SK-MEL-5 (cell line): ENCODE measurements around the gene C1orf232. TPM values are rescaled to one million over a fixed set of nuclear protein-coding genes. Genes with fewer than 3 reads are reported as not detected.
A peak's percentile ranks its signal among the peaks of the same experiment; 100 is the strongest.

Experiments used
- DNase-seq: peaks from one replicate; pipeline ENCODE4 v3.0.0-alpha.2; 2016; ENCODE audit warnings: low read depth, low spot score
- in situ Hi-C: cut with HindIII; loops from 2 replicates; pipeline ENCODE4 v1.10.0; 2016; ENCODE audit warnings: low sequenced_read_pairs, high pct_unique_total_duplicates, low pct_unique_long_range_greater_than_20kb
- total RNA-seq: library from RNA; depleted of rRNA; stranded (reverse); fragments of >200 nt; shearing (Covaris generic); gene quantifications from 2 replicates; pipeline ENCODE4 v1.2.3, GENCODE V29; 2014

The C1orf232 gene
- total RNA-seq, 1 experiment from 2014 or later = not detected

DNA sequence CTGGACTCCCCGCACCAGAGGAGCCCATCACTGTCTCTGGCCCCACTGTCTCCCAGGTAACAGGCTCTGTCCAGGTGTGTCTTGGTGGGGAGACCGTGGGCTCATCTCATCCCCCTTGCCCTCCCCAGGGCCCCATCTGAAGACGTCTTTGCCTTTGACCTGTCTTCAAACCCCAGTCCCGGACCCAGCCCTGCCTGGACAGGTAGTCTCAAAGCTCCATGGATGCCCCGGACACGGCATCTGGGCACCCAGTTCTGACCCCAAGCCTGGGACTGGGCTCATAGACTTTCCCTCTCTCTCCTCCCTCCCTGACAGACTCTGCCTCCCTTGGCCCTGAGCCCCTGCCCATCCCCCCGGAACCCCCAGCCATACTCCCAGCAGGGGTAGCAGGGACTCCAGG lies 15.3 kb upstream of the C1orf232 start:
- in situ Hi-C loops = no loop called here
- DNase-seq = no peak

DNA sequence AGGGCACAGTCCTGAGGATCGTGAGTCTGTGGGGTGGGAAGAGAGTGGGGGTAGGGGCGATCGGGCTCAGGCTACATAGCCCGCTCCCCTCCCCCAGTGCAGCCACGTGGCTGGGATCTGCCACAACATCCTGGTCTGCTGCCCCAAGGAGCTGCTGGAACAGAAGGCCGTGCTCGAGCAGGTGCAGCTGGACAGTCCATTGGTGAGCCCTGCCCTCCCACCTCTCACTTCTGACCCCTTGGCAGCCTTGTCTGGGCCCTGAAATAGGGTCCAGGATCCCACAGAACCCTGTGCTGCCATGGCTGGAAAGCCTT lies 13.6 kb upstream of the C1orf232 start:
- no peak for DNase-seq
- in situ Hi-C loops = no loop called here

DNA sequence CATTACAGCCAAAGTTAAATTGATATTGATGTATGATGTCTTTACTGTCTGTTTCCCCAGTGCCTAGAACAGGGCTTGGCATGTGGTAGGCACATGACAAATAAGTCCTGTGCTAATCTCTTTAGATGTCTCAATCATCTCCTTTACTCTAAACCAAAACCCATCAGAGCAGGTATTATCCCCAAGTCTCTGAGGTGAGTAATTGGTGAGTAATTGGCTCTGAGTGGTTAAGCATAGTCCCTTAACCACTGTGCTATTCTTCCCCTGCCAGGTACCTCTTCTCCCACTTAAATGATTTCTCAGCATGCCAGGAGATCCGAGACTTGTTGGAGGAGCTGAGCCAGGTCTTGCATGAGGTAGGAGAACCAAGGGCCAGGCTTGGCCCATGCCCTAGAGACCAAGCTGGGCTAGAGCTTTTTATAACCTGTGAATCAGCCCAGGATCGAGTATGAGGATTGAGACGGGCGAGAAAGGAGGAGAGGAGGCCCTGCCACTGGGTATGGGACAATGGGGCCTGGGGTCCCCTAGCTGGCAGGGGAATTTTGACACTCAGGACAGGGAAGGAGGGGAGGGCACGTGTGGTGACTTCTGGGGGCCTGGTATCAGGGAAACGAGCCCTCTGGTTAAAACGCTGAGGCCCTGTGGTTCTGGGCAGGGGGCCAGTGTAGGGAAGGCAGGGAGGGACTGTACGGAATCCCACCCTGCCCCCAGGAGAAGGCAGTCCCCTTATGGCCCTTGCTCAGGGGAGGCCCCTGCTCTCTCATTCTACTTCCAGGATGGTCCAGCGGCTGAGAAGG lies 13.0 kb upstream of the C1orf232 start:
- in situ Hi-C loops = no loop called here
- no peak for DNase-seq

DNA sequence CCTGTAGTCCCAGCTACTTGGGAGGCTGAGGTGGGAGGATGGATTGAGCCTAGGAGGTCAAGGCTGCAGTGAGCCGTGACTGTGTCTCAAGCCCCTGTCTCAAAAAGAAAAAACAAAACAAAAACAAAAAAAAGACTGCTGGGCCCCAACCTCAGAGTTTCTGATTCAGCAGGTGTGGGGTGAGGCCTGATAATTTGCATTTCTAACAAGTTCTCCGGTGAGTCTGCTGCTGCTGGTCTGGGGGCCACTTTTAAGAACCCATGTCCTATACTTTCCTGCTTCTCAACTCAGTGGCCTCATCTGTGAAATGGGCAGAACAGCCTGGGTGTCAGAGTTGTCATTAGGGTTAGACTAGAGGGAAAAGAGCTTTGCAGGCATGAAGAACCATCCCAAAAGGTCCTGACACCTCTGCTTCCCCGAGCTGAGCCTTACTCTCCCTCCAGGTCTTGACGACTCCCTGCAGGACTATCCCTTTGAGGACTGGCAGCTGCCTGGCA lies 11.3 kb upstream of the C1orf232 start:
- DNase-seq = no peak
- in situ Hi-C loops = no loop called here

DNA sequence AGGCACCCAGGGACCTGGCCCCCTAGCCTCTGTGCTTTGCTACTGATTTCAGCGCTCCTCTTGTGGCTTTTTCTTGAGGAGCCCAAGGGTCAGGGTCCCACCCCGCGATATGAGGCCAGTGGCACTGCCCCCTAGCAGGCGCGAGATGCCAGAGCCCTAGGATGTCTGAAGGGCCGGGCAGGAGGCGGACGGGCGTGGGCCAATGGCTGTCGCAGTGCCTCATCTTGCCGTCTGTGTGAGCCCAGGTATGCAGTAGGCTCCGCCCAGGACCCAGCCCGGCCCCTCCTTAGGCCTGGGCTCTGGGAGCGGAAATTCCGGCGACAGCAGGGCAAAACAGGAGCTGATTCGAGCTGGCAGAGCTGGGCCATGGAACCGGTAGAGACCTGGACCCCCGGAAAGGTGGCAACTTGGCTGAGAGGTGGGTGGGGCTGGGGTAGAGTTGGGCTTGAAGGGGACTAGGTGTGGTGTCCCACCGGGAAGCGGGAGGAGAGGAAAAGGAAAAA lies 8.5 kb upstream of the C1orf232 start, which contains the start of gene CNKSR1:
Gene CNKSR1 (plus strand): TSS at position 310 of the 503 bp plus-strand sequence. CDS start 57 bp downstream, at position 367.
- DNase-seq = no peak
- in situ Hi-C loops = no loop called here

DNA sequence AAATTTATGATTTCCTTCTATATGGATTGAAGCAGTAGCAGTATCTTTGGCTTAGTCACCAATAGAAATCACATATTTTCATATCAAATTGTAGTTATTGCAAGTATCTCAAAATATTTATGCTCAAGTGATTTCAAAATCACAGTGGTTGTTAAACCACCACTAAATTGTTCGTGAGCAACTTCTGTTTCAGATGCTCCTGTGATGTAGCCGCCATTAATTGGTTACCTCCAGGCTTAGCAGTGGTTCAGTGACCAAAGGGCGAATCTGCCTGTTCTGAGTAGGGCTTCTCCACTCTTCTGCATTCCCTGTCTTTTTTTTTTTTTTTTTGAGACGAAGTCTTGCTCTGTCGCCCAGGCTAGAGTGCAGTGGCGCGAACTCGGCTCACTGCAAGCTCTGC lies 6.6 kb upstream of the C1orf232 start:
- in situ Hi-C loops = no loop called here
- DNase-seq = no peak

DNA sequence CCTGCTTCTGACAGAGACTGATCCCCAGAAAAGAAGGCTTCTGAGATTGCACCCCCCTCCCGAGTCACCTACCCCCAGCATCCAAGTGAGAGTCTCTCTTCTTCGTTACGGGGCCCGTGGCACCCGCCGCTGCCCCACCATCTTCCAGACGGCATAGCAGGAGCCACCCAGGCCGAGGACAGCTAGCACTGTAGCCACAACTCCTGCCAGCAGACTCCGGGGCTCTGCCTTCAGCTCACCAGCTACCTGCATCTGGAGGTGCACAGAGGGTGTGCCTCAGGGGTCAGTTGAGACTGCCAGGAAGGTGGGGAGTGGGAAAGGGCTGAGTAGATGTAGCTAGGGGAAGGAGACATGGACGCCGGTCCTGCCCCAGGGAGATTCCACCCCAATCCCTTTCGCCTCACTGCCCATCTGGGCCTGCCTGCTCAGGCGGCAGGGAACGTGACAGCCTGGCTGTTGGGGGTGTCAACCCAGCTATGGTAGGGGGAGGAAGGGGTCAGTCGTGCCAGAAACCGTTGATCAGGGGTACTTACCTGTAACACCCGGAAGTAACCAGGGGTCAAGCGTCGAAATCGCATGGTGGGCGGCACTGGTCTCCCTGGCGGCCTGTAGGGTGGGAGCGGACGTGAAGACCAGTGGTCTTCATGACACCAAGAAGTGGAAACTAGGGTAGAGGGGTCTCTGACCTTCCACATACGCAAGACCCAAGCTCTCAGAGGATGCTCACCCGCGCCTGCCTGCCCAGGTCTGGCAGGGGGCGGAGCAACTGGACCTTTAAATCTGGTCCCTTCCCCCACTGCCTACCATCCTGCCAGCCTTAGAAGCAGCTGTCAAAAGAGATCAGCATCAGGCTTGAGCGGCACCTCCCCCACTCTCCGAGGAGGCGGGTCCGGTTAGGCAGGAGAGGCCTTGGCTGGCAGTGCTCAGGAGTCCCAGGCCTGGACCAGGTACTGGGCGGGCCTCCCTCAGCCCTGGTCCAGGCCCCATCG lies 2.6 kb upstream of the C1orf232 start, which contains the start of gene ZNF593OS:
Gene ZNF593OS (minus strand): TSS at position 749 of the 989 bp plus-strand sequence. CDS start 171 bp downstream, at position 578.
- in situ Hi-C loops = no loop called here
- DNase-seq = no peak

DNA sequence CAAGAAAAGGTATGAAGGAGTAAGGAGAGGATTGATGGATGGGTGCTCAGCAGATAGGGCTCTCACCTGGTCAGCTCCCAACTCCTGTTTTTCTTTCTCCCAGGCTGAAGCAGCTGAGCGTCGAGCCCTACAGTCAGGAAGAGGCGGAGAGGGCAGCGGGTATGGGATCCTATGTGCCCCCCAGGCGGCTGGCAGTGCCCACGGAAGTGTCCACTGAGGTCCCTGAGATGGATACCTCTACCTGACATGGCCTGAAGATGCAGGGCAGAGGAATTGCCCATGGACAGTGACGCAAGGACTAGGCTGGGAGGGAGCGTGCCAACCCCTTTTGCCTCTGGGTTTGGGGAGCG lies 1.7 kb upstream of the C1orf232 start:
- in situ Hi-C loops = no loop called here
- DNase-seq = no peak

DNA sequence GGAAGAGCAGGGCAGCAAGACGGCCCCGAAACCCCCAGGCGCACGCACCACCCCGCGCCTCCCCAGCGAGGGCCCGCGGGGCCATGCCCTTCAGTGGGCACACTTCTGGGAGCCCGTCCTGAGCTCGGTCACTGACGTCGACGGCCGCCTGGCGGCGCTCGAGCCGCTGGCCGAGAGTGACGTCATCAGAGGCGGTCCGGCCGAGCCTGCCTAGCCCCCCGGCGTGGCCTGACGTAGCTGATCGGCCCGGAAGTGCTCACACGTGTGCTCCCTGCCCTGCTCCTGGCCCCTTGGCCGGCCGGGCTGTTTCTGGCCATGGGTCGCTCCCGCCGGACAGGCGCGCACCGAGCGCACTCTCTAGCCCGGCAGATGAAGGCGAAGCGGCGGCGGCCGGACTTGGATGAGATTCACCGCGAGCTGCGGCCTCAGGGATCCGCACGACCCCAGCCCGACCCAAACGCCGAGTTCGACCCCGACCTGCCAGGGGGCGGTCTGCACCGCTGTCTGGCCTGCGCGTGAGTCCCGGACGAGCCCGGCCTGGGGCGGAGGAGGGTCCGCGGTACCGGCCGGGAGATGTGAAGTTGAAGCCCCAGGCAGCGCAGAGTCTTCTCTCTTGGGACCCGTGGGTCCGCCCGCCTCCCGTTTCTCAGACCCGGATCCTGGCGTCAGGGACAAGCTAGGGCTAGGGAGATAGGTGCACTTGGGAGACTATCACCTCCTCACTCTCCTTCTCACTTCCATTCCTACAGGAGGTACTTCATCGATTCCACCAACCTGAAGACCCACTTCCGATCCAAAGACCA lies 1.1 kb upstream of the C1orf232 start, which contains the start of gene ZNF593:
Gene ZNF593 (plus strand): TSS at position 240 of the 803 bp plus-strand sequence. CDS start 76 bp downstream, at position 316.
- in situ Hi-C loops = no loop called here
- peak; percentile 90 for DNase-seq

DNA sequence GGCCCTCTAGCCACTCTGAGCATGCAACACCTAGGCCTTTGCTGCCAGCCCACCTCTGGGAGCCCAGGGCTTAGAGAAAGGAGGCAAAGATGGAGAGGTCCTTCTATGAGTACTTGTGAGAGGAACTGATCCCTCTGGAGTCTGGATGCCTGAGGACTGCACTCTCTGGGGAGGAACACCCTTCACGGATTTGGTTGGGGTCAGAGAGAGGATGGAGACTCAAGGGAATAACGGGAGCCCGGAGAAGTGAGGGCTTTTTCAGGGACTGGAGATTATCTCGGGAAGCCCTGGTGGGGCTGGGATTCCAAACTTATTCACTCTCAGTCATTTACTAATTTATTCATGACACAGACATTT lies 413 bp upstream of the C1orf232 start:
- in situ Hi-C loops = no loop called here
- DNase-seq = no peak

DNA sequence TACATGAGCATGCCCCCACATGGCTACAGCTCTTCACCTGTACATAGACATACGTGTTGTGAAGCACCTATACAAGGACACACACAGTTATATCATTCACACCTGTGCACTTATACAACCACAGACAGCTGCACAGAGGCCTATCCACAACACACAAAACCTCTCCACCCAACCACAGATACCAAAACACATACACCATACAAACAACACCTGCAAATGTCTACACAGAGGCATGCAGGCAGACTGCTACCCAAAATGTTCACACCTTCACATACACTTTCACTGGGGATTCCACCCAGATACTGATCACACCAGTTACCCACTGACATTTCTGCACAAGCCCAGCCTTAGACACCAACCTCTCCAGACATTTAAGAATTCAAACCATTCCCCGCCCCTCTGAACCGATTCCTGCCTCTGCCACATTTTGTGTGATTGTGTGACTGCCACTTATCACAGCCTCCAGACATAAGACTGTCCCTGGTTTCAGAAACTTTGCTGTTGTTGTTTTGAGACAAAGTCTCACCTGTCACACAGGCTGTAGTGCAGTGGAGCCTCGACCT lies 2.0 kb downstream of the C1orf232 start:
- DNase-seq = no peak
- in situ Hi-C loops = no loop called here

DNA sequence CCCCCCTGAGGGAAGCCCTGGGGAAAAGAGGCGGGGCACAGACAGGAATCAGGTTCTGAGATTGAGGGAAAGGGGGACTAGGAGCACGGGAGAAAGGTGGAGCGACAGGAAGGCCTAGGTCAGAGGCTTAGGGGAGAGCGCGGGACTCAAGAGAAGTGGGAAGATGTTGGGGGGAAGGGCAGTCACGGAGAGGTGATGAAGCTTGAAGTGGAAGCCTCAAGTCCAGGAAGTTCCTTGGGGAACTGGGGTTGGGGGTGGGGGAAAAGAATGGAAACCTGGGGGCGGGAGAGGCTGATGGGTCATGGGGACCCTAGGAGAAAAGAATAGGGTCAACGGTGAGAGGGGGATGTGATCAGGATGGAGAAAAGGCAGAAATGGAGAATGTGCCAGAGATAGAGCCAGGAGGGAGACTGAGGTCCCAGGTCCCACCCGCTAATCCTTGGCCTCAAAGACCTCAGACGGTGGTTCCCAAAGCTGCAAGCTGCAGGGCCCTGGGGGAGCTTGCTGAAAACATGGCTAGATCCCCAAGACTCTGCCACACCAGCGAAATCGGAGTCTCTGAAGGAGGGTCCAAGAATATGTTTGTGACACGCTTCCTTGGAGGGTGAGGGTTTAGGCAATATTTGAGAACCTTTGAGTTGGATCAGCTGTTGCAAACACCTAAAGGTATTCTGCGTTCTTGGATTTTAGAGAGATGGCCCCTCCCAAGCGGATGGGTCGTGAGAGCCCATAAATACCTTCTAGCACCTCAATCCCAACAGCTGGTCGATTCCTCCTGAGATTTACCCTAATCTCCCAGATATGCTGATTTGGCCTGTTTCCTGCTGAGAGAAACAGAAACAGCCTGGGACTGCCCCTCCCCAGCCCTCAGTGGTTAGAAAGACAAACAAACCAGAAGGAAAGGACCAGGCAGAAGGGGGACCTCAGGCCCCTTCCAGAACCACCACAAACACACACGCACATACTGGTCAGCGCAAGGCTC lies 3.6 kb downstream of the C1orf232 start:
- in situ Hi-C loops = no loop called here
- DNase-seq = no peak

DNA sequence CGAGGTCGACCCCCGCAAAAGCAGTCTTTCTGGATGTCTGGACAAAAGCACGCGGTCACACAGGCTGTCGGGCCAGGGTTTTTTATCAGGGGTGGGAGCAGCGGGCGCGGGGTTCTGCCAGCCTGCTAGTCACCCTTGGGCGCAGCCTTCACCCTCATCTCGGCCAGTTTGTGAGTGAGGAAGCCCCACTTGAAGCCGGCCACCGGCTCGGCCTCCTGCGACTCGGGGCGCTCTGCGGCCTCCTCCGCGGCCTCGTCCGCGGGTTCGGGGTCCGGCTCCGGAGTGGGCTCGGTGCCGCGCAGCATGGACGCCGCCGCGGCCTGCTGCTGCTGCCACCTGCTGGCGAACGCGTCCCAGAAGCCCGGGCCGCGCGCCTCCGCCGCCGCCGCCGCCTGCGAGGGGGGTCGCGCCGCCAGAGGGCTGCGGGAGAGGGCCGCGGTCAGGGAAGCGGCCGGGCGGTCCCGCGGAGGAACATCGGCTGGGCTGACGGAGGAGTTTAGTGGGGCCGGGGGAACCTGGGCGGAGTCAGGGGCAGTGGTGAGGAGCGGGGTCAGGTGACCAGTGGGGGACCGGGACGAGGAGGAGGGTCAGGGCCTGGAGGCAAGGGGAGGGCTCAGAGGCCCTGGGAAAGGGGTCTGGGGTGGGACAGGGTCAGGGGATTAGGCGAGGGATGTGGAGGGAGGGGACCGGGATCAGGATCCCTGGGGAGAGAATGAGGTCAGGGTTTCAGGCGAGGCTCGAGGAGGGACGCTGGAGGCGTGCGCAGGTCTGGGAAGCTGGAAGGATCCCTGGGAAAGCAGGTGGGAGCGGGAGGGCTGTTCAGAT lies 4.5 kb downstream of the C1orf232 start:
- DNase-seq = peak; percentile 24

DNA sequence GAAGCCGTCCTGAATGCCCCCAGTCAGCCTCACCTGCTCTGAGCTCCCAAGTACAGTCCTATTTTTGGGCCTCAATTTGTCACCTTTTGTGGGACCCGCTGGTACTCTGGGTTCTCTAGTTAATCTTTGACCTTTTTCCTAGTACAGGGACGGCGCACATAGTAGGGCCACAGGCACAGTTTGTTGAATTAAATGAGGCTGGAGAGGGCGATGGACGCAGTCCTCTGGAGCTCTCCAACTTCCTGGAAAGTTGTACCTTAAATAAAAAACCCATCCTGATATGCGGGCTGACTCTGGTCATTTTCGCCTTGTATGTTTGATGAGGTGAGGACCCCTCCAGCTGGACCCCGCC lies 5.1 kb downstream of the C1orf232 start:
- in situ Hi-C loops = no loop called here
- no peak for DNase-seq

More for the DNA sequence above, 4.5 kb downstream of the C1orf232 start:
- in situ Hi-C loops = no loop called here

DNA sequence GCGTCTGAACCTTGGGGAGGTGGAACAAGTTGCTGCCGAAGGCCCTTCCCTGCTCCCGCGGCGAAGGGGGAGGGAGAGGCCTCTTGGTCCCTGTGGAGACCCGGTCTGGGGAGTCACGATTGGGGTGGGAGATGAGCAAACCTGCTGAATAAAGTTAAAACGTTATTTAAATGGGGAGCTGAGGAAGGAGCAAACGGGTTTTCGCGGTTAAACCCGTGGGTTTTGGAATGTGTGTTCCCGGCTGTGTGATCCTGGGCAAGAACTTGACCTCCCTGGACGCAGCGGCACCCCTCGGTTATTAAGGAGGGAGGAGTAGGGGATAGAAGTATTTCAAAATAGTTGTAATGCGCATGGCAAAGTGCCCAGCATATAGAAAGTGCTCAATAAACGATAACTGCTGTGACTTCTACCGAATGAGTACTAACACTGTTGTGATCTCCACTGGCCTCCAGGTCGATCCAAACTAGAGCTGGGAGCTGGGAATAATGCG lies 6.5 kb downstream of the C1orf232 start:
- in situ Hi-C loops = no loop called here
- no peak for DNase-seq
